DND-41 (cell line): ENCODE measurements around the gene RGS11.

Experiments
- ATAC-seq: fragments of 200-7000 bp; cut with Tn5 transposase; 3 replicates; pipeline ENCODE4 v1.9.1; 2021; ENCODE audit warnings: low read depth; ENCODE audit not compliant: insufficient read depth
- DNase-seq: peaks from one replicate; pipeline ENCODE4 v3.0.0-alpha.2; 2020
- H2AFZ ChIP-seq: 2 replicates; pipeline ENCODE4 v1.6.0; 2012; ENCODE audit warnings: low read depth, low read length
- H3K27ac ChIP-seq: 2 replicates; pipeline ENCODE4 v1.5.1; 2012; ENCODE audit warnings: low read length, inconsistent platforms
- H3K27me3 ChIP-seq: fragments of 200-600 bp; sonication (generic); 2 replicates; pipeline ENCODE4 v1.6.0; 2012; ENCODE audit warnings: low read length, mild to moderate bottlenecking, inconsistent platforms; ENCODE audit not compliant: insufficient read depth, poor library complexity
- H3K36me3 ChIP-seq: 2 replicates; pipeline ENCODE4 v1.5.1; 2012; ENCODE audit warnings: low read length, inconsistent platforms; ENCODE audit not compliant: insufficient read depth
- H3K4me1 ChIP-seq: 2 replicates; pipeline ENCODE4 v1.5.1; 2012; ENCODE audit warnings: mild to moderate bottlenecking, low read length; ENCODE audit not compliant: insufficient read depth
- H3K4me2 ChIP-seq: 2 replicates; pipeline ENCODE4 v1.6.0; 2012; ENCODE audit warnings: mild to moderate bottlenecking, moderate library complexity, low read length, inconsistent platforms; ENCODE audit not compliant: insufficient read depth
- H3K4me3 ChIP-seq, 2 experiments: fragments of 200-600 bp in 1 of 2; shearing (Covaris generic) in 1 of 2; 2 replicates each; pipeline ENCODE4 v1.5.1; 2012 to 2016; ENCODE audit warnings: inconsistent platforms in 2 of 2, low read length in 2 of 2, mild to moderate bottlenecking in 2 of 2, low read depth in 1 of 2, moderate library complexity in 1 of 2
- H3K79me2 ChIP-seq: 2 replicates; pipeline ENCODE4 v1.6.0; 2012; ENCODE audit warnings: low read length, inconsistent platforms; ENCODE audit not compliant: insufficient read depth
- H3K9ac ChIP-seq: 2 replicates; pipeline ENCODE4 v1.6.0; 2012; ENCODE audit warnings: low read depth, mild to moderate bottlenecking, inconsistent platforms, low read length, moderate library complexity
- H3K9me3 ChIP-seq: 2 replicates; pipeline ENCODE4 v1.5.1; 2012; ENCODE audit warnings: low read length, moderate library complexity, mild to moderate bottlenecking, inconsistent platforms; ENCODE audit not compliant: insufficient read depth, severe bottlenecking
- H4K20me1 ChIP-seq: 2 replicates; pipeline ENCODE4 v1.6.0; 2012; ENCODE audit warnings: low read length; ENCODE audit not compliant: insufficient read depth
- EZH2 ChIP-seq: IDR thresholded peaks from 3 replicates; pipeline ENCODE4 v1.6.1; 2012; ENCODE audit warnings: borderline replicate concordance, low read depth, mild to moderate bottlenecking, moderate library complexity, low read length, inconsistent platforms; ENCODE audit not compliant: severe bottlenecking
- TF ChIP-seq, protein P1 (sequence below): IDR thresholded peaks from 2 replicates; pipeline ENCODE4 v1.5.1; 2012; ENCODE audit warnings: borderline replicate concordance, low read length, moderate library complexity, mild to moderate bottlenecking; ENCODE audit not compliant: poor library complexity, severe bottlenecking; ENCODE audit errors: extremely low read depth

Gene RGS11

DNA sequence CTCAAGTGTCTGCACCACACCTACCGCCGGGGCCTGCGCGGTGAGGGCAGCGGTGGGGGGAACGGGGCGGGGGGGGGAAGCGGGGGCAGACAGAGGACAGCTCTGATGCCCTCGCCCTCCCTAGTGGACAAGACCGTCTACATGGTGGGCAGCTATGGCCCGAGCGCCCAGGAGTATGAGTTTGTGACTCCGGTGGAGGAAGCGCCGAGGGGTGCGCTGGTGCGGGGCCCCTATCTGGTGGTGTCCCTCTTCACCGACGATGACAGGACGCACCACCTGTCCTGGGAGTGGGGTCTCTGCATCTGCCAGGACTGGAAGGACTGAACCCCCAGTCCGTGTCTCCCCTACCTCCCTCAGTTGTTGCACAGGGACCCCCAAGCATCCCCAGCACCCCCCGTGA, 6.7 kb upstream of the RGS11 start:
- Histone ChIP-seq H2AFZ (no peak overlapping the region), H3K4me3 (no peak overlapping the region), H3K4me2 (no peak overlapping the region), H3K9ac (no peak overlapping the region), H3K9me3 (no peaks in the 10 kb centered on the region), H3K79me2 (no peaks in the 10 kb centered on the region), H3K36me3 (peaks cover 13% of the 10 kb centered on the region), H3K27ac (no peak overlapping the region), H3K4me1 (peaks cover 3% of the 10 kb centered on the region; the same call in 1 of the 2 replicates), H3K27me3 (no peaks in the 10 kb centered on the region), H4K20me1 (no peaks in the 10 kb centered on the region; the same call in 1 of the 2 replicates)
- TF ChIP-seq EZH2 = no peak
- TF ChIP-seq, protein P1, sequence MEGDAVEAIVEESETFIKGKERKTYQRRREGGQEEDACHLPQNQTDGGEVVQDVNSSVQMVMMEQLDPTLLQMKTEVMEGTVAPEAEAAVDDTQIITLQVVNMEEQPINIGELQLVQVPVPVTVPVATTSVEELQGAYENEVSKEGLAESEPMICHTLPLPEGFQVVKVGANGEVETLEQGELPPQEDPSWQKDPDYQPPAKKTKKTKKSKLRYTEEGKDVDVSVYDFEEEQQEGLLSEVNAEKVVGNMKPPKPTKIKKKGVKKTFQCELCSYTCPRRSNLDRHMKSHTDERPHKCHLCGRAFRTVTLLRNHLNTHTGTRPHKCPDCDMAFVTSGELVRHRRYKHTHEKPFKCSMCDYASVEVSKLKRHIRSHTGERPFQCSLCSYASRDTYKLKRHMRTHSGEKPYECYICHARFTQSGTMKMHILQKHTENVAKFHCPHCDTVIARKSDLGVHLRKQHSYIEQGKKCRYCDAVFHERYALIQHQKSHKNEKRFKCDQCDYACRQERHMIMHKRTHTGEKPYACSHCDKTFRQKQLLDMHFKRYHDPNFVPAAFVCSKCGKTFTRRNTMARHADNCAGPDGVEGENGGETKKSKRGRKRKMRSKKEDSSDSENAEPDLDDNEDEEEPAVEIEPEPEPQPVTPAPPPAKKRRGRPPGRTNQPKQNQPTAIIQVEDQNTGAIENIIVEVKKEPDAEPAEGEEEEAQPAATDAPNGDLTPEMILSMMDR = no peak
- DNase-seq (no peak), ATAC-seq (no peak)

DNA sequence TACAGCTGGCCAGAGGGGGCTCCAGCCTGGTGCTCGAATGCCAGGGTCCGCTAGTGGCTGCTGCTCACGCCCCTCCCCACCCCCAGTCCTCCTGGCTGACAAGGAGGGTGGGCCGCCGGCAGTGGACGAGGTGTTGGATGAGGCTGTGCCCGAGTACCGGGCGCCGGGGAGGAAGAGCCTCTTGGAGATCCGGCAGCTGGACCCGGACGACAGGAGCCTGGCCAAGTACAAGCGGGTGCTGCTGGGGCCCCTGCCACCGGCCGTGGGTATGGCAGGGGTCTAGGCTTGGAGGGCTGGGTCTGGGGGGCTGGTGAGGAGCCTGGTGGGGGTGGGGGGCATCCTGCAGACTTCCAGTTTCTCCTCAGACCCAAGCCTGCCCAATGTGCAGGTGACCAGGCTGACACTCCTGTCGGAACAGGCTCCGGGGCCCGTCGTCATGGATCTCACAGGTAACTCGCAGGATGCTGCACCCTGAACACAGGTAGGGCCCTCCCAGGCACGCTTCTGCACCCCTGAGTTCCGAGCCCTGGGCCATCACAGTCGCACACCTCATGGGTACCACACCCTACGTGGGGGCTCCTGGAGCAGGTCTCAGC, 6.0 kb upstream of the RGS11 start:
- Histone ChIP-seq H3K9me3 (no peaks in the 10 kb centered on the region), H3K9ac (no peak overlapping the region), H3K4me3 (no peak overlapping the region), H3K36me3 (peaks cover 6% of the 10 kb centered on the region), H3K79me2 (no peaks in the 10 kb centered on the region), H3K27ac (no peak overlapping the region), H4K20me1 (no peaks in the 10 kb centered on the region; the same call in 1 of the 2 replicates), H2AFZ (no peak overlapping the region), H3K4me2 (no peak overlapping the region), H3K27me3 (no peaks in the 10 kb centered on the region), H3K4me1 (peaks cover 3% of the 10 kb centered on the region; the same call in 1 of the 2 replicates)
- DNase-seq (no peak), ATAC-seq (no peak)
- TF ChIP-seq EZH2 = no peak
- TF ChIP-seq, protein P1 = no peak

DNA sequence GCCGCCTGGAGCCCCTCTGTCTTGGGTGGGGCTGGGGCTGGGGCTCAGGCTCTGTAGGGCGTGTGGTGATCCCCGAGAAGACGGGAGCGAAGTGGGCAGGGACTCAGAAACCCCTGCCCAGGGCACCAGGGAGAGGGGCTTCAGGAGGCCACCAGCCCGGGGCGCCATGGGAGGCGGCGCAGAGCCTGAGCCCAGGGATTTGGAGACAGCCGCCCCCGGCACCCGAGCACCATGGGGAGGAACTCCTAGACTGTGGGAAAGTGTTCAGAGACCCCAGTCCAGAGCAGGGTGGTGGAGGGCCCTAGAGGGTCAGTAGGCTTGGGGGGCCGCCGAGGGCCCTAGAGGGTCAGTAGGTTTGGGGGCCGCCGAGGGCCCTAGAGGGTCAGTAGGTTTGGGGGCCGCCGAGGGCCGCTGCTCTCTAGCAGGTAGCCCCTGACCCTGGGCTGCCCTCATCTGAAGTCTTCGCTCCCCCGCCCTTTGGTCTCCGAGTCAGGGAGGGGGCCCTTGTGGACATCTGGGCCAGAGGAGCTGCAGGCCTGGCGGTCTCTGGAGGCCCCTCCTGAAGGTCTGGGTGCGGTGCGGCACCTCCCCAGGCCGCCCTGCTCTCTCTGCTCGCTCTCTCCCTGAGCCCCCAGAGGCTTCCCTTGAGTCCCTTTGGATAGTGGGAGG, 5.4 kb upstream of the RGS11 start:
- Histone ChIP-seq H3K36me3 (no peaks in the 10 kb centered on the region), H3K4me2 (no peak overlapping the region), H3K4me1 (peaks cover 3% of the 10 kb centered on the region; the same call in 1 of the 2 replicates), H3K9me3 (no peaks in the 10 kb centered on the region), H3K4me3 (no peak overlapping the region), H3K27me3 (no peaks in the 10 kb centered on the region), H3K9ac (no peak overlapping the region), H3K79me2 (no peaks in the 10 kb centered on the region), H2AFZ (no peak overlapping the region), H4K20me1 (no peaks in the 10 kb centered on the region; the same call in 1 of the 2 replicates), H3K27ac (no peak overlapping the region)
- TF ChIP-seq, protein P1 = no peak
- no peak for TF ChIP-seq EZH2
- DNase-seq (no peak), ATAC-seq (no peak)
